ENCODE measurements around the gene NOC2L.

GRCh38 chr1:918843-919242 is 40.2 kb downstream of the NOC2L start:
- no peak for TF ChIP-seq CTCF (IDR thresholded peaks at IDR 0.05; ENCODE audit: extremely low read depth in 1 of 2, insufficient read depth in 1 of 2, low read depth in 1 of 2, low read length in 2 of 2)
- TF ChIP-seq POLR2A (IDR thresholded peaks at IDR 0.05; ENCODE audit: low read depth, low read length), result no peak
- TF ChIP-seq EZH2 (IDR thresholded peaks at IDR 0.05; ENCODE audit: borderline replicate concordance, low read depth, low read length, severe bottlenecking), result no peak
- no peak for TF ChIP-seq FOS (IDR thresholded peaks at IDR 0.05; ENCODE audit: borderline replicate concordance, insufficient read depth, low read length)
- TF ChIP-seq, protein P1, sequence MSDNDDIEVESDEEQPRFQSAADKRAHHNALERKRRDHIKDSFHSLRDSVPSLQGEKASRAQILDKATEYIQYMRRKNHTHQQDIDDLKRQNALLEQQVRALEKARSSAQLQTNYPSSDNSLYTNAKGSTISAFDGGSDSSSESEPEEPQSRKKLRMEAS (IDR thresholded peaks at IDR 0.05; ENCODE audit: insufficient read depth, insufficient read length), result no peak
- no peak for TF ChIP-seq POLR2AphosphoS5 (IDR thresholded peaks at IDR 0.05; ENCODE audit: insufficient read depth, low read depth, low read length)
- no peak for TF ChIP-seq JUN (IDR thresholded peaks at IDR 0.05; ENCODE audit: borderline replicate concordance, insufficient read depth, insufficient read length, low read depth)

All from endothelial cell of umbilical vein (primary cell).